GM23338 (cell line): ENCODE measurements around the gene PRKCH. TPM values are rescaled to one million over a fixed set of nuclear protein-coding genes. Genes with fewer than 3 reads are reported as not detected.

Experiments
- ATAC-seq: fragments of 200-7000 bp; cut with Tn5 transposase; 3 replicates; pipeline ENCODE4 v1.9.1; 2020
- DNase-seq: peaks from one replicate; pipeline ENCODE4 v3.0.0-alpha.2; 2015; ENCODE audit warnings: low spot score
- H2AFZ ChIP-seq: fragments of 200-600 bp; sonication (generic); 2 replicates; pipeline ENCODE4 v1.8.0; 2016; ENCODE audit warnings: antibody characterized with exemption, mild to moderate bottlenecking, moderate library complexity
- H3F3A ChIP-seq: fragments of 200-600 bp; sonication (generic); replicated peaks from 2 replicates; pipeline ENCODE4 v1.8.0; 2017; ENCODE audit warnings: antibody characterized with exemption, mixed run types, low read depth
- H3K27ac ChIP-seq: fragments of 200-600 bp; sonication (generic); 2 replicates; pipeline ENCODE4 v1.6.1; 2016; ENCODE audit warnings: low read depth
- H3K27me3 ChIP-seq: fragments of 200-600 bp; sonication (generic); 2 replicates; pipeline ENCODE4 v1.8.0; 2016; ENCODE audit warnings: mild to moderate bottlenecking, mixed run types, moderate library complexity; ENCODE audit not compliant: insufficient read depth
- H3K36me3 ChIP-seq: fragments of 200-600 bp; sonication (generic); 2 replicates; pipeline ENCODE4 v1.8.0; 2016; ENCODE audit warnings: mild to moderate bottlenecking; ENCODE audit not compliant: insufficient read depth
- H3K4me1 ChIP-seq: fragments of 200-600 bp; sonication (generic); 2 replicates; pipeline ENCODE4 v1.8.0; 2016; ENCODE audit warnings: mild to moderate bottlenecking, moderate library complexity; ENCODE audit not compliant: insufficient read depth
- H3K4me2 ChIP-seq: fragments of 200-600 bp; sonication (generic); 2 replicates; pipeline ENCODE4 v1.7.1; 2017; ENCODE audit warnings: mixed run types
- H3K4me3 ChIP-seq: fragments of 200-600 bp; sonication (generic); 2 replicates; pipeline ENCODE4 v1.6.1; 2016; ENCODE audit warnings: mixed run types
- H3K79me2 ChIP-seq: fragments of 200-600 bp; sonication (generic); replicated peaks from 2 replicates; pipeline ENCODE4 v1.8.0; 2017; ENCODE audit warnings: mild to moderate bottlenecking; ENCODE audit not compliant: insufficient read depth
- H3K9me2 ChIP-seq: fragments of 200-600 bp; sonication (generic); 2 replicates; pipeline ENCODE4 v1.8.0; 2017; ENCODE audit not compliant: insufficient read depth
- H4K20me1 ChIP-seq: fragments of 200-600 bp; sonication (generic); replicated peaks from 2 replicates; pipeline ENCODE4 v1.8.0; 2017; ENCODE audit warnings: mild to moderate bottlenecking; ENCODE audit not compliant: insufficient read depth
- H3K27ac Mint-ChIP-seq: 2 replicates; pipeline ENCODE4 v1.8.0; 2020; ENCODE audit warnings: inconsistent platforms, mild to moderate bottlenecking, moderate library complexity, mixed read lengths
- H3K27me3 Mint-ChIP-seq: 3 replicates; pipeline ENCODE4 v1.8.0; 2022; ENCODE audit warnings: low read depth, mild to moderate bottlenecking, moderate library complexity, mixed read lengths, inconsistent platforms; ENCODE audit not compliant: insufficient read depth, poor library complexity
- H3K36me3 Mint-ChIP-seq: 3 replicates; pipeline ENCODE4 v1.8.0; 2021; ENCODE audit warnings: low read depth, mild to moderate bottlenecking, inconsistent platforms, moderate library complexity, mixed read lengths
- H3K4me1 Mint-ChIP-seq: 3 replicates; pipeline ENCODE4 v1.8.0; 2020; ENCODE audit warnings: mild to moderate bottlenecking, inconsistent platforms, mixed read lengths
- H3K4me3 Mint-ChIP-seq: 3 replicates; pipeline ENCODE4 v1.8.0; 2021; ENCODE audit warnings: moderate library complexity, mild to moderate bottlenecking, inconsistent platforms, mixed read lengths
- H3K9me3 Mint-ChIP-seq: 3 replicates; pipeline ENCODE4 v1.8.0; 2020; ENCODE audit warnings: moderate library complexity, mild to moderate bottlenecking, inconsistent platforms, mixed read lengths
- CREB1 ChIP-seq: fragments of 250-450 bp; sonication (Bioruptor Pico); IDR thresholded peaks from 2 replicates; pipeline ENCODE4 v1.5.0; 2020; ENCODE audit warnings: low read depth, mild to moderate bottlenecking, moderate library complexity
- EZH2 ChIP-seq: fragments of 200-600 bp; sonication (generic); IDR thresholded peaks from one replicate; pipeline ENCODE4 v1.8.0; 2017; ENCODE audit warnings: antibody characterized with exemption, mild to moderate bottlenecking, low read depth; ENCODE audit not compliant: unreplicated experiment
- EZH2phosphoT487 ChIP-seq: fragments of 200-600 bp; sonication (generic); IDR thresholded peaks from one replicate; pipeline ENCODE4 v1.8.1; 2018; ENCODE audit warnings: antibody characterized with exemption; ENCODE audit not compliant: unreplicated experiment
- JUNB ChIP-seq: IDR thresholded peaks from one replicate; pipeline ENCODE4 v1.6.1; 2016; ENCODE audit warnings: antibody characterized with exemption; ENCODE audit not compliant: unreplicated experiment
- NANOG ChIP-seq: IDR thresholded peaks from 2 replicates; pipeline ENCODE4 v1.6.1; 2016; ENCODE audit warnings: antibody characterized with exemption, borderline replicate concordance
- STAT1 ChIP-seq: IDR thresholded peaks from one replicate; pipeline ENCODE4 v1.6.1; 2016; ENCODE audit warnings: antibody characterized with exemption; ENCODE audit not compliant: unreplicated experiment
- ZNF114 ChIP-seq: fragments of 250-450 bp; sonication (Bioruptor Pico); IDR thresholded peaks from 2 replicates; pipeline ENCODE4 v1.5.0; 2020; ENCODE audit warnings: mild to moderate bottlenecking, moderate library complexity
- ZNF331 ChIP-seq: fragments of 250-450 bp; sonication (Bioruptor Pico); IDR thresholded peaks from 2 replicates; pipeline ENCODE4 v1.5.0; 2020; ENCODE audit warnings: low read depth, mild to moderate bottlenecking, moderate library complexity
- polyA plus RNA-seq: library from polyadenylated mRNA; unstranded; fragments of >200 nt; fragmentation: Nextera tagmentation; extraction: Ambion mirVana; gene quantifications from 2 replicates; pipeline ENCODE4 v1.2.1, GENCODE V29; 2016
- total RNA-seq: library from RNA; depleted of rRNA; stranded (reverse); fragments of >200 nt; shearing (Covaris generic); gene quantifications from 2 replicates; pipeline ENCODE4 v1.2.3, GENCODE V29; 2014
- TF ChIP-seq, protein P1 (sequence below): IDR thresholded peaks from 2 replicates; pipeline ENCODE4 v1.6.1; 2016; ENCODE audit warnings: antibody characterized with exemption
- TF ChIP-seq, protein P2 (sequence below), 2 experiments: fragments of 200-600 bp in 1 of 2; sonication (generic) in 1 of 2; conservative IDR thresholded peaks; 2 replicates each; pipeline versions ENCODE4 v1.5.1 to v1.6.1; 2016 to 2017; ENCODE audit warnings: antibody characterized with exemption in 2 of 2, low read depth in 2 of 2, mild to moderate bottlenecking in 2 of 2, moderate library complexity in 1 of 2
- TF ChIP-seq, protein P3 (sequence below): IDR thresholded peaks from one replicate; pipeline ENCODE4 v1.6.1; 2018; ENCODE audit warnings: antibody characterized with exemption; ENCODE audit not compliant: unreplicated experiment
- TF ChIP-seq, protein P4 (sequence below): fragments of 250-450 bp; sonication (Bioruptor Pico); IDR thresholded peaks from 2 replicates; pipeline ENCODE4 v1.5.0; 2020; ENCODE audit warnings: mild to moderate bottlenecking, moderate library complexity

The PRKCH gene
- total and polyA plus RNA-seq, 2 experiments from 2014 or later, result 5.4 to 10.1 TPM

DNA sequence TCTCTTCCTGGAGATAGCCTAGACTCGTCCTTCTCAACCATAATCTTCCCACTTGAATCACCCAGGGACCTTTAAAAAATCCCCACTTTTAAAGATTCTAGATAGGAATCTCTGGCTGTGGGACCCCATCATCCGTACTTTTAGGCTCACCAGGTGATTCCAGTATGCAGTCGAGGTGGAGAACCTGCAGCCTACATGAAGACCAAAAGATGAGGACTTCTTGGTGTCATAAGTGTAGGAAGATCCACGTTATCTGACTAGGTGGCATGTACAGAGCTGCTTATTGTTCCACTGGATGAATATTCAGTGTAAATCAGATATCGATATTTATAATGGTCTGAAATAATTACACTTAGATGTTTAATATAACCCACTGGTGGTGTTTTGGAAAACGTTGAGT is 2.6 kb downstream of the PRKCH start:
- H3K36me3 ChIP-seq, result no peaks in the 10 kb centered on the region
- no peak for ATAC-seq
- no peak overlapping the region for H3K4me3 ChIP-seq
- TF ChIP-seq, protein P1, sequence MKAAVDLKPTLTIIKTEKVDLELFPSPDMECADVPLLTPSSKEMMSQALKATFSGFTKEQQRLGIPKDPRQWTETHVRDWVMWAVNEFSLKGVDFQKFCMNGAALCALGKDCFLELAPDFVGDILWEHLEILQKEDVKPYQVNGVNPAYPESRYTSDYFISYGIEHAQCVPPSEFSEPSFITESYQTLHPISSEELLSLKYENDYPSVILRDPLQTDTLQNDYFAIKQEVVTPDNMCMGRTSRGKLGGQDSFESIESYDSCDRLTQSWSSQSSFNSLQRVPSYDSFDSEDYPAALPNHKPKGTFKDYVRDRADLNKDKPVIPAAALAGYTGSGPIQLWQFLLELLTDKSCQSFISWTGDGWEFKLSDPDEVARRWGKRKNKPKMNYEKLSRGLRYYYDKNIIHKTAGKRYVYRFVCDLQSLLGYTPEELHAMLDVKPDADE, result no peak
- TF ChIP-seq NANOG (no peak), EZH2 (no peak), CREB1 (CRISPR knock-in tag) (no peak), ZNF114 (CRISPR knock-in tag) (no peak), JUNB (no peak), ZNF331 (CRISPR knock-in tag) (no peak), EZH2phosphoT487 (no peak), STAT1 (no peak)
- TF ChIP-seq, protein P2, sequence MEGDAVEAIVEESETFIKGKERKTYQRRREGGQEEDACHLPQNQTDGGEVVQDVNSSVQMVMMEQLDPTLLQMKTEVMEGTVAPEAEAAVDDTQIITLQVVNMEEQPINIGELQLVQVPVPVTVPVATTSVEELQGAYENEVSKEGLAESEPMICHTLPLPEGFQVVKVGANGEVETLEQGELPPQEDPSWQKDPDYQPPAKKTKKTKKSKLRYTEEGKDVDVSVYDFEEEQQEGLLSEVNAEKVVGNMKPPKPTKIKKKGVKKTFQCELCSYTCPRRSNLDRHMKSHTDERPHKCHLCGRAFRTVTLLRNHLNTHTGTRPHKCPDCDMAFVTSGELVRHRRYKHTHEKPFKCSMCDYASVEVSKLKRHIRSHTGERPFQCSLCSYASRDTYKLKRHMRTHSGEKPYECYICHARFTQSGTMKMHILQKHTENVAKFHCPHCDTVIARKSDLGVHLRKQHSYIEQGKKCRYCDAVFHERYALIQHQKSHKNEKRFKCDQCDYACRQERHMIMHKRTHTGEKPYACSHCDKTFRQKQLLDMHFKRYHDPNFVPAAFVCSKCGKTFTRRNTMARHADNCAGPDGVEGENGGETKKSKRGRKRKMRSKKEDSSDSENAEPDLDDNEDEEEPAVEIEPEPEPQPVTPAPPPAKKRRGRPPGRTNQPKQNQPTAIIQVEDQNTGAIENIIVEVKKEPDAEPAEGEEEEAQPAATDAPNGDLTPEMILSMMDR (conservative IDR thresholded peaks at IDR 0.05; ENCODE audit: low read depth in 2 of 2), result no peak
- TF ChIP-seq, protein P3, sequence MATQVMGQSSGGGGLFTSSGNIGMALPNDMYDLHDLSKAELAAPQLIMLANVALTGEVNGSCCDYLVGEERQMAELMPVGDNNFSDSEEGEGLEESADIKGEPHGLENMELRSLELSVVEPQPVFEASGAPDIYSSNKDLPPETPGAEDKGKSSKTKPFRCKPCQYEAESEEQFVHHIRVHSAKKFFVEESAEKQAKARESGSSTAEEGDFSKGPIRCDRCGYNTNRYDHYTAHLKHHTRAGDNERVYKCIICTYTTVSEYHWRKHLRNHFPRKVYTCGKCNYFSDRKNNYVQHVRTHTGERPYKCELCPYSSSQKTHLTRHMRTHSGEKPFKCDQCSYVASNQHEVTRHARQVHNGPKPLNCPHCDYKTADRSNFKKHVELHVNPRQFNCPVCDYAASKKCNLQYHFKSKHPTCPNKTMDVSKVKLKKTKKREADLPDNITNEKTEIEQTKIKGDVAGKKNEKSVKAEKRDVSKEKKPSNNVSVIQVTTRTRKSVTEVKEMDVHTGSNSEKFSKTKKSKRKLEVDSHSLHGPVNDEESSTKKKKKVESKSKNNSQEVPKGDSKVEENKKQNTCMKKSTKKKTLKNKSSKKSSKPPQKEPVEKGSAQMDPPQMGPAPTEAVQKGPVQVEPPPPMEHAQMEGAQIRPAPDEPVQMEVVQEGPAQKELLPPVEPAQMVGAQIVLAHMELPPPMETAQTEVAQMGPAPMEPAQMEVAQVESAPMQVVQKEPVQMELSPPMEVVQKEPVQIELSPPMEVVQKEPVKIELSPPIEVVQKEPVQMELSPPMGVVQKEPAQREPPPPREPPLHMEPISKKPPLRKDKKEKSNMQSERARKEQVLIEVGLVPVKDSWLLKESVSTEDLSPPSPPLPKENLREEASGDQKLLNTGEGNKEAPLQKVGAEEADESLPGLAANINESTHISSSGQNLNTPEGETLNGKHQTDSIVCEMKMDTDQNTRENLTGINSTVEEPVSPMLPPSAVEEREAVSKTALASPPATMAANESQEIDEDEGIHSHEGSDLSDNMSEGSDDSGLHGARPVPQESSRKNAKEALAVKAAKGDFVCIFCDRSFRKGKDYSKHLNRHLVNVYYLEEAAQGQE, result no peak
- TF ChIP-seq, protein P4, sequence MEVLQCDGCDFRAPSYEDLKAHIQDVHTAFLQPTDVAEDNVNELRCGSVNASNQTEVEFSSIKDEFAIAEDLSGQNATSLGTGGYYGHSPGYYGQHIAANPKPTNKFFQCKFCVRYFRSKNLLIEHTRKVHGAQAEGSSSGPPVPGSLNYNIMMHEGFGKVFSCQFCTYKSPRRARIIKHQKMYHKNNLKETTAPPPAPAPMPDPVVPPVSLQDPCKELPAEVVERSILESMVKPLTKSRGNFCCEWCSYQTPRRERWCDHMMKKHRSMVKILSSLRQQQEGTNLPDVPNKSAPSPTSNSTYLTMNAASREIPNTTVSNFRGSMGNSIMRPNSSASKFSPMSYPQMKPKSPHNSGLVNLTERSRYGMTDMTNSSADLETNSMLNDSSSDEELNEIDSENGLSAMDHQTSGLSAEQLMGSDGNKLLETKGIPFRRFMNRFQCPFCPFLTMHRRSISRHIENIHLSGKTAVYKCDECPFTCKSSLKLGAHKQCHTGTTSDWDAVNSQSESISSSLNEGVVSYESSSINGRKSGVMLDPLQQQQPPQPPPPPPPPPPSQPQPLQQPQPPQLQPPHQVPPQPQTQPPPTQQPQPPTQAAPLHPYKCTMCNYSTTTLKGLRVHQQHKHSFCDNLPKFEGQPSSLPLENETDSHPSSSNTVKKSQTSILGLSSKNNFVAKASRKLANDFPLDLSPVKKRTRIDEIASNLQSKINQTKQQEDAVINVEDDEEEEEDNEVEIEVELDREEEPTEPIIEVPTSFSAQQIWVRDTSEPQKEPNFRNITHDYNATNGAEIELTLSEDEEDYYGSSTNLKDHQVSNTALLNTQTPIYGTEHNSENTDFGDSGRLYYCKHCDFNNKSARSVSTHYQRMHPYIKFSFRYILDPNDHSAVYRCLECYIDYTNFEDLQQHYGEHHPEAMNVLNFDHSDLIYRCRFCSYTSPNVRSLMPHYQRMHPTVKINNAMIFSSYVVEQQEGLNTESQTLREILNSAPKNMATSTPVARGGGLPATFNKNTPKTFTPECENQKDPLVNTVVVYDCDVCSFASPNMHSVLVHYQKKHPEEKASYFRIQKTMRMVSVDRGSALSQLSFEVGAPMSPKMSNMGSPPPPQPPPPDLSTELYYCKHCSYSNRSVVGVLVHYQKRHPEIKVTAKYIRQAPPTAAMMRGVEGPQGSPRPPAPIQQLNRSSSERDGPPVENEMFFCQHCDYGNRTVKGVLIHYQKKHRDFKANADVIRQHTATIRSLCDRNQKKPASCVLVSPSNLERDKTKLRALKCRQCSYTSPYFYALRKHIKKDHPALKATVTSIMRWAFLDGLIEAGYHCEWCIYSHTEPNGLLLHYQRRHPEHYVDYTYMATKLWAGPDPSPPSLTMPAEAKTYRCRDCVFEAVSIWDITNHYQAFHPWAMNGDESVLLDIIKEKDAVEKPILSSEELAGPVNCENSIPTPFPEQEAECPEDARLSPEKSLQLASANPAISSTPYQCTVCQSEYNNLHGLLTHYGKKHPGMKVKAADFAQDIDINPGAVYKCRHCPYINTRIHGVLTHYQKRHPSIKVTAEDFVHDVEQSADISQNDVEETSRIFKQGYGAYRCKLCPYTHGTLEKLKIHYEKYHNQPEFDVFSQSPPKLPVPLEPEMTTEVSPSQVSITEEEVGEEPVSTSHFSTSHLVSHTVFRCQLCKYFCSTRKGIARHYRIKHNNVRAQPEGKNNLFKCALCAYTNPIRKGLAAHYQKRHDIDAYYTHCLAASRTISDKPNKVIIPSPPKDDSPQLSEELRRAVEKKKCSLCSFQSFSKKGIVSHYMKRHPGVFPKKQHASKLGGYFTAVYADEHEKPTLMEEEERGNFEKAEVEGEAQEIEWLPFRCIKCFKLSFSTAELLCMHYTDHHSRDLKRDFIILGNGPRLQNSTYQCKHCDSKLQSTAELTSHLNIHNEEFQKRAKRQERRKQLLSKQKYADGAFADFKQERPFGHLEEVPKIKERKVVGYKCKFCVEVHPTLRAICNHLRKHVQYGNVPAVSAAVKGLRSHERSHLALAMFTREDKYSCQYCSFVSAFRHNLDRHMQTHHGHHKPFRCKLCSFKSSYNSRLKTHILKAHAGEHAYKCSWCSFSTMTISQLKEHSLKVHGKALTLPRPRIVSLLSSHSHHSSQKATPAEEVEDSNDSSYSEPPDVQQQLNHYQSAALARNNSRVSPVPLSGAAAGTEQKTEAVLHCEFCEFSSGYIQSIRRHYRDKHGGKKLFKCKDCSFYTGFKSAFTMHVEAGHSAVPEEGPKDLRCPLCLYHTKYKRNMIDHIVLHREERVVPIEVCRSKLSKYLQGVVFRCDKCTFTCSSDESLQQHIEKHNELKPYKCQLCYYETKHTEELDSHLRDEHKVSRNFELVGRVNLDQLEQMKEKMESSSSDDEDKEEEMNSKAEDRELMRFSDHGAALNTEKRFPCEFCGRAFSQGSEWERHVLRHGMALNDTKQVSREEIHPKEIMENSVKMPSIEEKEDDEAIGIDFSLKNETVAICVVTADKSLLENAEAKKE (CRISPR knock-in tag), result no peak
- no peaks in the 10 kb centered on the region; the same call in 1 of the 2 replicates for H3F3A ChIP-seq
- Mint-ChIP-seq H3K27me3 (peaks cover 22% of the 10 kb centered on the region), H3K27ac (no peak overlapping the region), H3K4me1 (peaks cover 11% of the 10 kb centered on the region), H3K4me3 (no peak overlapping the region), H3K9me3 (peaks cover 9% of the 10 kb centered on the region), H3K36me3 (peaks cover 5% of the 10 kb centered on the region; the same call in 2 of the 3 replicates)
- no peaks in the 10 kb centered on the region for H3K9me2 ChIP-seq
- no peaks in the 10 kb centered on the region for H3K79me2 ChIP-seq
- DNase-seq, result no peak
- peaks cover 4% of the 10 kb centered on the region; the same call in 1 of the 2 replicates for H3K4me1 ChIP-seq
- H2AFZ ChIP-seq, result no peak overlapping the region
- no peaks in the 10 kb centered on the region for H4K20me1 ChIP-seq
- no peak overlapping the region for H3K4me2 ChIP-seq
- H3K27me3 ChIP-seq, result peaks cover 48% of the 10 kb centered on the region
- no peak overlapping the region for H3K27ac ChIP-seq
